Measurements from ENCODE around the gene ZNF525.
"Not testable (repeated sequence)": the region's sequence is repeated elsewhere in the genome, so short reads cannot be mapped to it uniquely, and the experiment has no call there.

The ZNF525 gene

GRCh38 chr19:53365134-53365898, at the start of gene ZNF525:
Gene ZNF525, plus strand, starts transcription at chr19:53365705. Its CDS starts 6,577 bp downstream, at chr19:53372282.
- peak; percentile 88 to 97 for DNase-seq

- DNase-seq = peak in 1 of 2 experiments; percentile 7
Measured at GRCh38 chr19:53328967-53329366, 36.5 kb upstream of the ZNF525 start.

DNA sequence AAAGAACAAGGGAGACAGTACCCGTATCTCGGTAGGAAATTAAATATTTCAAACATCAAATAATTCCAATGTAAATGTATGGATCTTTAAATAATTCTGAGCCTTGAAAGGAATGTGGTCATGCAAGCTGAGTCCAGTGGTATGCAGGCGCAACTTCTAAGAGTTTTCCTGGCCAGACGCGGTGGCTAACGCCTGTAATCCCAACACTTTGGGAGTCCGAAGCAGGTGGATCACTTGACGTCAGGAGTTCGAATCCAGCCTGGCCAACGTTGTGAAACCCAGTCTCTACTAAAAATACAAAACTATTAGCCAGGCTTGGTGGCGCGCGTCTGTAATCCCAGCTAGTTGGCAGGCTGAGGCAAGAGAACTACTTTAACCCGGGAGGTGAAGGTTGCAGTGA, 33.0 kb upstream of the ZNF525 start:
- DNase-seq = no peak

DNA sequence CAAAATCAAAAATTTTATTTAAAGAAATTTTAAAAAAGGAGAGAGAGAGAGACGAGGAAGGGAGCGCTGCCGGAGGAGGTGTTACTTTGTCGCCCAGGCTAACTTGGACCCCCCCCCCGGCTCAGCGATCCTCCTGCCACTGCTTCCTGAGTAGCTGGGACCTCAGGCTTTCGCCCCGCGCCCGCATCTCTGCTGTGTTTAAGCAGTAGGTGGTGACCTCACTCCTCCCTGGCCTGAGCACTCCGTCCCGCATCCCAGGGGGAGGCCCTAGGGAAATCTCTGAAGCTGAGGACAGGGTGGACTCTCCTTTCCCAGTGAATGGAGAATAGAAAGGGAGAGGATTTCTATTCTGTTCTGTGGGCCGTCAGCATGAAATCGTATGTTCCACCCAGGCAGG, 32.4 kb upstream of the ZNF525 start:
- peak in 1 of 2 experiments; percentile 89 for DNase-seq

- peak; percentile 89 to 98 for DNase-seq
Measured at GRCh38 chr19:53333463-53334449, 31.7 kb upstream of the ZNF525 start, which contains the start of gene ZNF845. Gene ZNF845, plus strand, starts transcription at chr19:53333749. Its CDS starts 7,559 bp downstream, at chr19:53341308.

DNA sequence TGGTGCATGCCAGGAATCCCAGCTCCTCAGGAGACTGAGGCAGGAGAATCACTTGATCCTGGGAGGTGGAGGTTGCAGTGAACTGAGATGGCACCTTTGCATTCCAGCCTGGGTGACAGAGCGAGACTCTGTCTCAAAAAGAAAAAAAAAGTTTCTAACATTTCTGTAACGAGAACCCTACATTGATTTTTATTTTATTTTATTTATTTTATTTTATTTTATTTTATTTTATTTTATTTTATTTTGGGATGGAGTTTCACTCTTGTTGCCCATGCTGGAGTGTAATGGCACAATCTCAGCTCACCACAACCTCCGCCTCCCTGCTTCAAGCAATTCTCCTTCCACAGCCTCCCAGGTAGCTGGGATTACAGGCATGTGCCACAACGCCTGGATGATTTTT, 21.1 kb upstream of the ZNF525 start:
- DNase-seq = not testable (repeated sequence)

DNA sequence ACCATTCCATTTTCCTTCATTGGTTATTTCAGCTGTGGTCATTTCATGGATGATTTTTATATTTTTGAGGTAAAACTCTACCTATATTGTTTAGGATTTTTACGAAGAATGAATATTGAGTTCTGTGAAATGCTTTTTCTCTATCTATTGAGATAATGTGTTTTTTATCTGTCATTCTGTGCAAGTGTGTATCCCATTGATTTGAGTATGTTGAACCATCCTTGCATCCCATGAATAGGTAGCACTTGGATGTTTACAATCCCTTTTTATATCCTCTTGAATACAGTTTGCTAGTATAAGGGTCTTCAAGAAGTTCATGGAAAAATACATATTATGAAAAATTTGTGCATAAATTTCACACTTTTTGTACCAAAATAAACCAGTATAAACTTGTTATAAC, 9.8 kb upstream of the ZNF525 start:
- DNase-seq = no peak

GRCh38 chr19:53357821-53358581, 7.5 kb upstream of the ZNF525 start:
- DNase-seq = peak; percentile 75 to 83

GRCh38 chr19:53360056-53360455, 5.4 kb upstream of the ZNF525 start:
- DNase-seq = not testable (repeated sequence)

GRCh38 chr19:53365899-53366493, 491 bp downstream of the ZNF525 start:
- peak in 1 of 2 experiments; percentile 63 for DNase-seq

GRCh38 chr19:53372196-53372595, 6.7 kb downstream of the ZNF525 start:
- no peak for DNase-seq

GRCh38 chr19:53374288-53374687, 8.8 kb downstream of the ZNF525 start:
- no peak for DNase-seq

- DNase-seq = no peak
Measured at GRCh38 chr19:53374743-53375142, 9.2 kb downstream of the ZNF525 start.

DNA sequence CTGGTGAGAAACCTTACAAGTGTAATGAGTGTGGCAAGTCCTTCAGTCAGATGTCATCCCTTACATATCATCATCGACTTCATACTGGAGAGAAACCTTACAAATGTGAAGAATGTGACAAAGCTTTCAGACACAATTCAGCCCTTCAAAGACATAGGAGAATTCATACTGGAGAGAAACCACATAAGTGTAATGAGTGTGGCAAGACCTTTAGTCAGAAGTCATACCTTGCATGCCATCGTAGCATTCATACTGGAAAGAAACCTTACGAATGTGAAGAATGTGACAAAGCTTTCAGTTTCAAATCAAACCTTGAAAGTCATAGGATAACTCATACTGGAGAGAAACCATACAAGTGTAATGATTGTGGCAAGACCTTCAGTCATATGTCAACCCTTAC, 15.9 kb downstream of the ZNF525 start:
- DNase-seq = no peak

DNA sequence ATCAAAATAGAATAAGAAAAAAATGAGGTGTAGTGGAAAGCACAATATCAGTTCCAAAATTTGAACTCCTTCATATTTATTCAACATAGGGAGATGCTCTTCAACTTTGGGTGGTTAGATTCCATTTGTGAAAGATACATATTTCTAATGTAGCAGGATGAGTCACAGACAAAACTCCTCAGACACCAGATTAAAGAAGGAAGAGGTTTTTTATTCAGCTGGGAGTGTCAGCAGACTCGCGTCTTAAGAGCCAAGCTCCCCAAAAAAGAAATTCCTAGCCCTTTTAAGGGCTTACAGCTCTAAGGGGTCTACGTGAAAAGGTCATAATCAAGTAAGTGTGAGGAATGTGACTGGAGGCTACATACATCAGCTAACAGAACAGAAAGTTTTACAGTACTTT, 22.7 kb downstream of the ZNF525 start:
- DNase-seq = no peak

- no peak for DNase-seq
Measured at GRCh38 chr19:53388904-53389303, 23.4 kb downstream of the ZNF525 start.

DNA sequence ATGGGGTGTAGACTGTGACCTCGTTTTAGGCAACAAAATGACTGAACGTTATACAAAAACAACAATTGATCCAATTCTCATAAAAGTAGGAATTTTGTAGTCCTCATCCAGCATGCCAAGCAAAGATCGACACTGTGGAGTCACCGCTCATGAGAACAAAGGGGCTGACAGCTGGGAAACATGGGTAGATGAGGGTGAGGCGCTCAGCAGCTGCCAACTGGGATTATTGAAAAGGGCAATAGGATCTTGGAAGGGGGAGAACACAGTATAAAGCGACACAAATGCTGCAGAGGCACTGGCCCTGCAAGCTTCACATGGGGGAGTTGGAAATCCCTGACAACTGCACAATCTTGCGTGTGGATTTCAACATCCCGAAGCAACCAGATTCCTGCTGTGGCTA, 24.1 kb downstream of the ZNF525 start:
- no peak for DNase-seq

DNA sequence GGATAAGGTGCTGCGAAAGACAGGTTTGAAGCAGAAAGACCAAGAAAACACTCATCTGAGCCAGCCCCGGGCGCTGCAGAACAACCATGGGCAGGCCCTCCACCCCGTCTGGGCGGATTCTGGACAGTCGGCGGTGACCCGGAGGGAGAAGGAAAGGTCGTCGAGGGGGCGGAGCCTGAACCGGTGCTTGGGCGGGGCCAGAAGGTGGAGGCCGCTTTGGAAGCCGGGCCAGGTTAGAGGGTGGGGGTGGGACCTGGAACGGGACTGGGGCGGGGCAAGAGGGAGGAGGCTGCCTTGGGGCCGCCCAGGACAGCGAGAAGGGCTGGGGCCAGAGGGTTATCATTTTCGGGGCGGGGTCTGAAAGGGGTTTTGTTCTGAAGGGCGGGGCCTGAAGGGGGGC, 24.5 kb downstream of the ZNF525 start:
- DNase-seq = no peak

GRCh38 chr19:53394522-53394973, 29.0 kb downstream of the ZNF525 start:
- DNase-seq = no peak

- DNase-seq = peak; percentile 85 to 99
Measured at GRCh38 chr19:53394974-53395839, 29.7 kb downstream of the ZNF525 start, which contains the start of gene ZNF765. Gene ZNF765, plus strand, starts transcription at chr19:53395149. Its CDS starts 2,867 bp downstream, at chr19:53398016.

Measured in NCI-H526 (cell line).